SK-N-SH (cell line): ENCODE data around the gene DIPK1A. TPM values are rescaled to one million over a fixed set of nuclear protein-coding genes. Genes with fewer than 3 reads are reported as not detected.
A peak's percentile ranks its signal among the peaks of the same experiment; 100 is the strongest.

Experiments
- CTCF ChIA-PET: fragments of 300-600, 350-600 bp; formaldehyde crosslinking; extraction: SDS; loops from one replicate; lab custom pipeline; 2021; lab: Yijun Ruan, JAX
- POLR2A ChIA-PET: fragments of 350-600 bp; sonication (Branson Sonifier 250); formaldehyde crosslinking; extraction: SDS; loops from one replicate; lab custom pipeline; 2020; ENCODE audit warnings: antibody characterized with exemption, inconsistent platforms; lab: Yijun Ruan, JAX
- DNase-seq: peaks from one replicate; pipeline ENCODE4 v3.0.0; 2012
- H2AFZ ChIP-seq: fragments of 200-600 bp; sonication (generic); 2 replicates; pipeline ENCODE4 v1.8.1; 2016; ENCODE audit warnings: antibody characterized with exemption, mild to moderate bottlenecking, low read depth
- H3F3A ChIP-seq: fragments of 200-600 bp; sonication (generic); replicated peaks from 2 replicates; pipeline ENCODE3; 2016; ENCODE audit warnings: antibody characterized with exemption, mild to moderate bottlenecking; ENCODE audit not compliant: insufficient read depth
- H3K27ac ChIP-seq, 2 experiments: fragments of 200-500 bp in 1 of 2; fragments of 200-600 bp in 1 of 2; sonication (Bioruptor generic) in 1 of 2; sonication (generic), shearing (Covaris generic) in 1 of 2; 2 replicates each; pipeline versions ENCODE4 v1.5.1 to v1.6.1; 2014 to 2016; ENCODE audit warnings: low read depth in 2 of 2, inconsistent platforms in 1 of 2, low read length in 1 of 2, mild to moderate bottlenecking in 1 of 2, mixed read lengths in 1 of 2
- H3K27me3 ChIP-seq: fragments of 200-600 bp; sonication (generic), shearing (Covaris generic); 2 replicates; pipeline ENCODE4 v1.6.1; 2016; ENCODE audit warnings: mixed run types; ENCODE audit not compliant: insufficient read depth
- H3K36me3 ChIP-seq, 2 experiments: fragments of 200-500 bp in 1 of 2; fragments of 200-600 bp in 1 of 2; sonication (Bioruptor generic) in 1 of 2; sonication (generic) in 1 of 2; replicated peaks in 1 of 2; 2 replicates each; pipeline versions ENCODE3 to v1.5.1; 2014 to 2016; ENCODE audit warnings: low read length in 1 of 2, mild to moderate bottlenecking in 1 of 2; ENCODE audit not compliant: insufficient read depth in 2 of 2, control insufficient read depth in 1 of 2
- H3K4me1 ChIP-seq, 2 experiments: fragments of 200-500 bp in 1 of 2; fragments of 200-600 bp in 1 of 2; sonication (Bioruptor generic) in 1 of 2; sonication (generic), shearing (Covaris generic) in 1 of 2; 2 replicates each; pipeline versions ENCODE4 v1.5.1 to v1.6.1; 2014 to 2016; ENCODE audit warnings: low read depth in 1 of 2, low read length in 1 of 2, mixed run types in 1 of 2; ENCODE audit not compliant: insufficient read depth in 2 of 2, control insufficient read depth in 1 of 2
- H3K4me2 ChIP-seq: fragments of 200-600 bp; sonication (generic), shearing (Covaris generic); 2 replicates; pipeline ENCODE4 v1.6.1; 2017; ENCODE audit warnings: mixed run types
- H3K4me3 ChIP-seq, 2 experiments: fragments of 200-500 bp in 1 of 2; fragments of 200-600 bp in 1 of 2; sonication (Bioruptor generic) in 1 of 2; sonication (generic), shearing (Covaris generic) in 1 of 2; 2 replicates each; pipeline versions ENCODE4 v1.5.1 to v1.8.1; 2014 to 2016; ENCODE audit warnings: low read depth in 2 of 2, inconsistent platforms in 1 of 2, low read length in 1 of 2, mild to moderate bottlenecking in 1 of 2, mixed read lengths in 1 of 2, moderate library complexity in 1 of 2
- H3K79me2 ChIP-seq: fragments of 200-600 bp; sonication (generic); 2 replicates; pipeline ENCODE4 v1.8.1; 2017; ENCODE audit warnings: mild to moderate bottlenecking; ENCODE audit not compliant: insufficient read depth
- H3K9ac ChIP-seq: fragments of 200-600 bp; sonication (generic); 2 replicates; pipeline ENCODE4 v1.6.1; 2017; ENCODE audit warnings: mixed run types
- H3K9me2 ChIP-seq: fragments of 200-600 bp; sonication (generic); 2 replicates; pipeline ENCODE4 v1.6.1; 2017; ENCODE audit warnings: mixed run types
- H3K9me3 ChIP-seq: fragments of 200-600 bp; sonication (generic); 2 replicates; pipeline ENCODE4 v1.6.1; 2017; ENCODE audit warnings: mixed run types, mild to moderate bottlenecking, moderate library complexity
- H4K20me1 ChIP-seq: fragments of 200-600 bp; sonication (generic); 2 replicates; pipeline ENCODE4 v1.6.1; 2017; ENCODE audit warnings: mild to moderate bottlenecking, mixed run types; ENCODE audit not compliant: insufficient read depth
- EP300 ChIP-seq, 2 experiments: IDR thresholded peaks; 2 replicates each; pipeline versions ENCODE4 v1.4.0 to v1.6.1; 2012; ENCODE audit warnings: borderline replicate concordance in 1 of 2, low read depth in 1 of 2, low read length in 1 of 2
- GABPA ChIP-seq: IDR thresholded peaks from 2 replicates; pipeline ENCODE4 v1.4.0; 2012; ENCODE audit warnings: low read depth, mild to moderate bottlenecking
- JUND ChIP-seq: IDR thresholded peaks from 2 replicates; pipeline ENCODE4 v1.4.0; 2012
- MEF2A ChIP-seq: IDR thresholded peaks from 2 replicates; pipeline ENCODE4 v1.4.0; 2012; ENCODE audit warnings: low read depth, borderline replicate concordance
- NFIC ChIP-seq: IDR thresholded peaks from 2 replicates; pipeline ENCODE4 v1.4.0; 2012; ENCODE audit warnings: borderline replicate concordance
- RAD21 ChIP-seq: IDR thresholded peaks from 2 replicates; pipeline ENCODE4 v1.6.1; 2012; ENCODE audit warnings: mild to moderate bottlenecking, low read length
- RCOR1 ChIP-seq: fragments of 150-350 bp; IDR thresholded peaks from 2 replicates; pipeline ENCODE4 v1.6.1; 2017; ENCODE audit warnings: antibody characterized with exemption, low read length
- RXRA ChIP-seq: IDR thresholded peaks from 2 replicates; pipeline ENCODE4 v1.4.0; 2012; ENCODE audit warnings: low read depth, mild to moderate bottlenecking, borderline replicate concordance
- TCF12 ChIP-seq: IDR thresholded peaks from 2 replicates; pipeline ENCODE4 v1.4.0; 2012
- YY1 ChIP-seq: IDR thresholded peaks from 2 replicates; pipeline ENCODE4 v1.4.0; 2012; ENCODE audit warnings: low read depth, mild to moderate bottlenecking
- WGBS: methylation state at CpG from one replicate; pipeline ENCODE4 v1.1.6; 2017; ENCODE audit warnings: low lambda C conversion rate; 5-methylcytosine and 5-hydroxymethylcytosine counted together
- polyA plus RNA-seq, 3 experiments: library from polyadenylated mRNA; depleted of rRNA; stranded (reverse); fragments of >200 nt; gene quantifications; 2 replicates each; pipeline ENCODE4 v1.2.3, GENCODE V29; 2012
- TF ChIP-seq, protein P1 (sequence below): IDR thresholded peaks from 2 replicates; pipeline ENCODE4 v1.4.0; 2012; ENCODE audit warnings: low read depth, borderline replicate concordance
- TF ChIP-seq, protein P2 (sequence below): fragments of 200-600 bp; sonication (generic); IDR thresholded peaks from 2 replicates; pipeline ENCODE4 v1.6.1; 2017; ENCODE audit warnings: antibody characterized with exemption, mild to moderate bottlenecking, moderate library complexity
- TF ChIP-seq, protein P3 (sequence below): fragments of 150-350 bp; IDR thresholded peaks from 2 replicates; pipeline ENCODE4 v1.6.1; 2016; ENCODE audit warnings: mild to moderate bottlenecking, low read depth, low read length

DIPK1A gene
- polyA plus RNA-seq, 1 of the 3 experiments (the other 2 are of a cell fraction), result 3.4 TPM

DNA sequence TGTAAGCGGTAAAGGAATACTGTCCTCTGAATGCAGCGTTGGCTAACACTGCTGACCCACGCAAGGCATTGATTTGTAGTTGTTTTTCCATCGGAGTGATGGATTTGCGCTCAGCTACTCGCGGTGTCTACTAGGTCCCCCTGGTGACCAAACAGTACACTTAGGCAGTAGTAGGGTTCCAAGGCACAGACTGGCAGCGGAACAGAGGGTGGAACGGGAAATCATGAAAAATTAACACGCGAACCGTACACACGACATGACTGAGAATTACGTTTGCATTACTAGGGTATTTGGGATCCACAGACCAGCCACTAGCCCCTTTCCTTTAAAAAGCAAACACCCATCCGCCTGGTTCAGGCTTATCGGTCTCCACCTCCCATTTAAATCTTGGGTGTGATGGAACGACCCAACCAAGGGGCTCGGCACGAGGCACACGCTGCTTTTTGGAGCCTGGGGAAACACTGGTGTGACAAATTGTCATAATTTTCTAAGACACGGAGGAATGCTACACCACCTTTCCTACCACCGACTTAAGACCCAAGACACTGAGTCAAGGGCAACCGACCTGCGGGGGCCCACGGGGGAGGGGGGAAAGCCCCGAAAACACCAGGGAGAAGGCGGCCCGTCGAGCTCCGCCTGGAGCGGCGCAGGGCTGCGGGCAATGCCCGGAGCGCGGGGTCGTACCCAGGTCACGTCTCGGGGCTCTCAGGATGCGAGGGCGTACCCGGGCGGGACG is 699 bp downstream of the DIPK1A start (continued):
- TF ChIP-seq, protein P1, sequence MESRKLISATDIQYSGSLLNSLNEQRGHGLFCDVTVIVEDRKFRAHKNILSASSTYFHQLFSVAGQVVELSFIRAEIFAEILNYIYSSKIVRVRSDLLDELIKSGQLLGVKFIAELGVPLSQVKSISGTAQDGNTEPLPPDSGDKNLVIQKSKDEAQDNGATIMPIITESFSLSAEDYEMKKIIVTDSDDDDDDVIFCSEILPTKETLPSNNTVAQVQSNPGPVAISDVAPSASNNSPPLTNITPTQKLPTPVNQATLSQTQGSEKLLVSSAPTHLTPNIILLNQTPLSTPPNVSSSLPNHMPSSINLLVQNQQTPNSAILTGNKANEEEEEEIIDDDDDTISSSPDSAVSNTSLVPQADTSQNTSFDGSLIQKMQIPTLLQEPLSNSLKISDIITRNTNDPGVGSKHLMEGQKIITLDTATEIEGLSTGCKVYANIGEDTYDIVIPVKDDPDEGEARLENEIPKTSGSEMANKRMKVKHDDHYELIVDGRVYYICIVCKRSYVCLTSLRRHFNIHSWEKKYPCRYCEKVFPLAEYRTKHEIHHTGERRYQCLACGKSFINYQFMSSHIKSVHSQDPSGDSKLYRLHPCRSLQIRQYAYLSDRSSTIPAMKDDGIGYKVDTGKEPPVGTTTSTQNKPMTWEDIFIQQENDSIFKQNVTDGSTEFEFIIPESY, result no peak
- TF ChIP-seq, protein P2, sequence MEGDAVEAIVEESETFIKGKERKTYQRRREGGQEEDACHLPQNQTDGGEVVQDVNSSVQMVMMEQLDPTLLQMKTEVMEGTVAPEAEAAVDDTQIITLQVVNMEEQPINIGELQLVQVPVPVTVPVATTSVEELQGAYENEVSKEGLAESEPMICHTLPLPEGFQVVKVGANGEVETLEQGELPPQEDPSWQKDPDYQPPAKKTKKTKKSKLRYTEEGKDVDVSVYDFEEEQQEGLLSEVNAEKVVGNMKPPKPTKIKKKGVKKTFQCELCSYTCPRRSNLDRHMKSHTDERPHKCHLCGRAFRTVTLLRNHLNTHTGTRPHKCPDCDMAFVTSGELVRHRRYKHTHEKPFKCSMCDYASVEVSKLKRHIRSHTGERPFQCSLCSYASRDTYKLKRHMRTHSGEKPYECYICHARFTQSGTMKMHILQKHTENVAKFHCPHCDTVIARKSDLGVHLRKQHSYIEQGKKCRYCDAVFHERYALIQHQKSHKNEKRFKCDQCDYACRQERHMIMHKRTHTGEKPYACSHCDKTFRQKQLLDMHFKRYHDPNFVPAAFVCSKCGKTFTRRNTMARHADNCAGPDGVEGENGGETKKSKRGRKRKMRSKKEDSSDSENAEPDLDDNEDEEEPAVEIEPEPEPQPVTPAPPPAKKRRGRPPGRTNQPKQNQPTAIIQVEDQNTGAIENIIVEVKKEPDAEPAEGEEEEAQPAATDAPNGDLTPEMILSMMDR, result peak; percentile 72
- TF ChIP-seq TCF12, result no peak
- TF ChIP-seq JUND, result no peak
- TF ChIP-seq NFIC, result no peak
- TF ChIP-seq RXRA, result no peak
- TF ChIP-seq MEF2A, result no peak
- TF ChIP-seq YY1, result no peak
- TF ChIP-seq, protein P3, sequence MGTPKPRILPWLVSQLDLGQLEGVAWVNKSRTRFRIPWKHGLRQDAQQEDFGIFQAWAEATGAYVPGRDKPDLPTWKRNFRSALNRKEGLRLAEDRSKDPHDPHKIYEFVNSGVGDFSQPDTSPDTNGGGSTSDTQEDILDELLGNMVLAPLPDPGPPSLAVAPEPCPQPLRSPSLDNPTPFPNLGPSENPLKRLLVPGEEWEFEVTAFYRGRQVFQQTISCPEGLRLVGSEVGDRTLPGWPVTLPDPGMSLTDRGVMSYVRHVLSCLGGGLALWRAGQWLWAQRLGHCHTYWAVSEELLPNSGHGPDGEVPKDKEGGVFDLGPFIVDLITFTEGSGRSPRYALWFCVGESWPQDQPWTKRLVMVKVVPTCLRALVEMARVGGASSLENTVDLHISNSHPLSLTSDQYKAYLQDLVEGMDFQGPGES, result no peak

DNA sequence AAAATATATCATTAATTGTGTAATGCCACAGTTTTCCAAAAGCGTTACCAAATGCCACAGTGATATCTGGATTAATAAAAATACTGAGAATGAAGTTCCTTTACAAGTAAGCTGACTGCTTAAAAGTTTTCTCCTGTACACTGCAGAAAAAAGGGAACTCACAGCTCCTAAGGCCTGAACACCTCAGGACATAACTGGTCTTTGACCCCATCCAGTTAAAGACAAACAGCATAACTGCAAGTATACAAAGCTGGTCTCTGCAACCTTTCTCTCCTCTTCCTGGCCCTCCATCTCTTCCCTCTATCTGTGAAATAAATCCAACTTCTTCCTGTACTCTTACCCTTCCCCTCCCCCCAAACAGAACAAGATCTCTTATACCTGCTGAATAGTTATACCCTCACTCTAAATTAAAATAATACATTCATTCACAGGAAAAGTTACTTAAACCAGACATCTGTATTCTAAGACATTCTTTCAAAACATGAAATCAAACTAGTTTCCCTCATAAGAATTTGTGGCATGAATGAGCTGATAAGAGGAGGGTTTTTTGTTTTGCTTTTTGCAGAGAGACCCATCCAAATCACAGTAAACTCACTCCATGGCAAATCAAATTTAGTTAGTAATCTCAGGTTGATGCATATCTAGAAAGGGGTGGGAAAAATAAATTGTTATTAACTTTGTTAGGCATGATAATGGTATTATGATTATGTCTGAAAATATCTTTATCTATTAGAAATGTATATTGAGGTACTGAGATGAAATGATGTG is 2.9 kb downstream of the DIPK1A start:
- ChIA-PET CTCF (interaction anchor here (1.1 to 10.4 kb wide), 6 partner anchors 10 to 126 kb away, joined by 3 to 163 read pairs (median 14); no protein-coding TSS in a partner anchor), POLR2A (interaction anchor here (1.1 kb wide), 1 partner anchor 40 kb away, joined by 3 read pairs; no protein-coding TSS in a partner anchor)
- H3K4me3 ChIP-seq, result no peak overlapping the region
- H3K36me3 ChIP-seq, result no peaks in the 10 kb centered on the region
- no peaks in the 10 kb centered on the region for H3K27me3 ChIP-seq
- TF ChIP-seq GABPA (no peak), RCOR1 (no peak), NFIC (no peak), RXRA (no peak), JUND (no peak), RAD21 (no peak), EP300 (IDR thresholded peaks at IDR 0.05; ENCODE audit: borderline replicate concordance in 1 of 2, low read depth in 1 of 2, low read length in 1 of 2) (no peak)
- TF ChIP-seq, protein P1, result no peak
- TF ChIP-seq, protein P2, result no peak
- no peak overlapping the region for H3K27ac ChIP-seq
- no peaks in the 10 kb centered on the region for H3K9me3 ChIP-seq
- no peak for DNase-seq
- no peak overlapping the region for H2AFZ ChIP-seq
- 96% methylated on average over 1 of the region's 1 CpG for WGBS
- peaks cover 8% of the 10 kb centered on the region in 2 experiments; a peak in 3 of 4 replicates for H3K4me1 ChIP-seq
- H3K4me2 ChIP-seq, result no peak overlapping the region
- H3K79me2 ChIP-seq, result peaks cover 5% of the 10 kb centered on the region; the same call in 1 of the 2 replicates
- H3K9me2 ChIP-seq, result no peaks in the 10 kb centered on the region
- H3K9ac ChIP-seq, result no peak overlapping the region
- no peaks in the 10 kb centered on the region for H4K20me1 ChIP-seq
- H3F3A ChIP-seq, result no peaks in the 10 kb centered on the region
